Esophagus muscularis mucosa (tissue), 4 donors: ENCODE results near the gene ABHD5. TPM values are rescaled to one million over a fixed set of nuclear protein-coding genes. Genes with fewer than 3 reads are reported as not detected.

Experiments
- DNase-seq: peaks from one replicate; pipeline ENCODE4 v3.0.0-alpha.2; 2017; ENCODE audit errors: extremely low spot score
- H3K27ac ChIP-seq, 4 donors: fragments of 200-600 bp; sonication (generic); replicated peaks in 1 of 4; 1 replicate in 3 of 4; 2 replicates in 1 of 4; pipeline ENCODE4 v1.5.1; 2016 to 2019; ENCODE audit warnings: mild to moderate bottlenecking in 1 of 4
- H3K27me3 ChIP-seq, 4 donors: fragments of 200-600 bp; sonication (generic); one replicate each; pipeline versions ENCODE4 v1.5.1 to v1.6.0; 2016 to 2019
- H3K36me3 ChIP-seq, 4 donors: fragments of 200-600 bp; sonication (generic); one replicate each; pipeline ENCODE4 v1.5.1; 2016 to 2019
- H3K4me1 ChIP-seq, 4 donors: fragments of 200-600 bp; sonication (generic); one replicate each; pipeline ENCODE4 v1.5.1; 2016 to 2019
- H3K4me3 ChIP-seq, 4 donors: fragments of 200-600 bp; sonication (generic); 1 replicate in 2 of 4; 2 replicates in 2 of 4; pipeline ENCODE4 v1.5.1; 2016 to 2019; ENCODE audit warnings: mild to moderate bottlenecking in 4 of 4, moderate library complexity in 1 of 4
- H3K9me3 ChIP-seq, 4 donors: fragments of 200-600 bp; sonication (generic); 1 replicate in 3 of 4; 2 replicates in 1 of 4; pipeline ENCODE4 v1.5.1; 2016 to 2019
- POLR2A ChIP-seq: fragments of 450-650 bp; IDR thresholded peaks from one replicate; pipeline ENCODE4 v1.6.1; 2017; ENCODE audit warnings: antibody characterized with exemption, moderate library complexity, mild to moderate bottlenecking, low read depth
- WGBS: methylation state at CpG from one replicate; pipeline ENCODE4 v1.1.5; 2018; 5-methylcytosine and 5-hydroxymethylcytosine counted together
- intact Hi-C: fragments of 100-400 bp; cut with DNase I; formaldehyde crosslinking; loops from one replicate; pipeline ENCODE4 v1.15.1; 2023
- total RNA-seq, 4 donors: library from RNA; depleted of rRNA; stranded (reverse); fragments of >200 nt; gene quantifications; one replicate each; pipeline versions ENCODE4 v1.1.0 to v1.2.1, GENCODE V29; 2016

The ABHD5 gene
- total RNA-seq, 4 donors from 2014 or later: 22.3 to 40.3 (median 31.4) TPM

- Histone ChIP-seq H3K27ac (no peak overlapping the region), H3K27me3 (no peaks in the 10 kb centered on the region), H3K9me3 (no peaks in the 10 kb centered on the region), H3K4me3 (no peak overlapping the region), H3K4me1 (no peaks in the 10 kb centered on the region), H3K36me3 (no peaks in the 10 kb centered on the region)
- WGBS: 100% methylated on average over 1 of the region's 2 CpGs
- no peak for TF ChIP-seq POLR2A
- intact Hi-C loops: no loop called here
- DNase-seq: peak; percentile 86
These were observed 91.8 kb downstream of the ABHD5 start for GRCh38 chr3:43782541-43782940.

Other genes with a start within 250 kb of the ABHD5 start
- gene ANO10, start 68.9 kb upstream of the ABHD5 start, total RNA-seq: 10 to 100 TPM; 19.2 to 26.2 (median 24.0) TPM